HEK293T (cell line): Measurements from ENCODE around the gene AGAP1.

Experiments
- CTCF ChIA-PET: fragments of 350-600 bp; formaldehyde crosslinking; extraction: SDS; loops from one replicate; lab custom pipeline; 2021; ENCODE audit warnings: antibody characterized with exemption, inconsistent platforms; lab: Yijun Ruan, JAX
- POLR2A ChIA-PET: fragments of 350-600 bp; formaldehyde crosslinking; extraction: SDS; loops from one replicate; lab custom pipeline; 2020; ENCODE audit warnings: antibody characterized with exemption, inconsistent platforms; lab: Yijun Ruan, JAX
- DNase-seq: peaks from one replicate; pipeline ENCODE4 v3.0.0; 2012; ENCODE audit warnings: mixed read lengths; ENCODE audit errors: extremely low spot score
- ARNT ChIP-seq: fragments of 450-650 bp; IDR thresholded peaks from 2 replicates; pipeline ENCODE4 v1.6.1; 2017; ENCODE audit warnings: mild to moderate bottlenecking
- BHLHE40 ChIP-seq: fragments of 450-650 bp; IDR thresholded peaks from 2 replicates; pipeline ENCODE4 v1.6.1; 2016; ENCODE audit warnings: mild to moderate bottlenecking, moderate library complexity, borderline replicate concordance
- CTBP1 ChIP-seq: fragments of 450-650 bp; IDR thresholded peaks from 2 replicates; pipeline ENCODE4 v1.6.1; 2016; ENCODE audit warnings: borderline replicate concordance
- ELF4 ChIP-seq: fragments of 450-650 bp; IDR thresholded peaks from 2 replicates; pipeline ENCODE4 v1.6.1; 2017; ENCODE audit warnings: antibody characterized with exemption
- FOXA1 ChIP-seq: fragments of 450-650 bp; IDR thresholded peaks from 2 replicates; pipeline ENCODE4 v1.6.1; 2016; ENCODE audit warnings: mild to moderate bottlenecking
- FOXK2 ChIP-seq: fragments of 450-650 bp; IDR thresholded peaks from 2 replicates; pipeline ENCODE4 v1.6.1; 2016; ENCODE audit warnings: mild to moderate bottlenecking
- FOXM1 ChIP-seq: fragments of 450-650 bp; IDR thresholded peaks from 2 replicates; pipeline ENCODE4 v1.6.1; 2017; ENCODE audit warnings: mild to moderate bottlenecking, borderline replicate concordance
- HDGF ChIP-seq: fragments of 450-650 bp; IDR thresholded peaks from 2 replicates; pipeline ENCODE4 v1.6.1; 2017; ENCODE audit warnings: antibody characterized with exemption, borderline replicate concordance
- L3MBTL2 ChIP-seq: fragments of 450-650 bp; conservative IDR thresholded peaks from 2 replicates; pipeline ENCODE4 v1.6.1; 2016; ENCODE audit warnings: mild to moderate bottlenecking
- LEF1 ChIP-seq: fragments of 450-650 bp; IDR thresholded peaks from 2 replicates; pipeline ENCODE4 v1.6.1; 2017; ENCODE audit warnings: mild to moderate bottlenecking, borderline replicate concordance
- NFRKB ChIP-seq: fragments of 450-650 bp; IDR thresholded peaks from 2 replicates; pipeline ENCODE4 v1.6.1; 2016; ENCODE audit warnings: mild to moderate bottlenecking, moderate library complexity
- PKNOX1 ChIP-seq: fragments of 450-650 bp; IDR thresholded peaks from 2 replicates; pipeline ENCODE4 v1.6.1; 2016
- SP1 ChIP-seq: fragments of 450-650 bp; IDR thresholded peaks from 2 replicates; pipeline ENCODE4 v1.6.1; 2017
- SUZ12 ChIP-seq: fragments of 450-650 bp; IDR thresholded peaks from 2 replicates; pipeline ENCODE4 v1.6.1; 2016; ENCODE audit warnings: mild to moderate bottlenecking
- TARDBP ChIP-seq: fragments of 450-650 bp; IDR thresholded peaks from 2 replicates; pipeline ENCODE4 v1.6.1; 2016
- ZNF384 ChIP-seq: fragments of 450-650 bp; IDR thresholded peaks from 2 replicates; pipeline ENCODE4 v1.6.1; 2016

AGAP1 gene

GRCh38 chr2:236001166-236001828 is 507.5 kb downstream of the AGAP1 start:
- no peak for TF ChIP-seq HDGF
- TF ChIP-seq ZNF384: no peak
- no peak for TF ChIP-seq ARNT
- TF ChIP-seq PKNOX1: no peak
- TF ChIP-seq CTBP1: no peak
- TF ChIP-seq SUZ12: no peak
- no peak for TF ChIP-seq SP1
- POLR2A ChIA-PET: no interaction called here
- DNase-seq: no peak
- CTCF ChIA-PET: no interaction called here

GRCh38 chr2:236001854-236002253 is 508.0 kb downstream of the AGAP1 start:
- no peak for TF ChIP-seq ZNF384
- no peak for TF ChIP-seq BHLHE40
- TF ChIP-seq ARNT: no peak
- TF ChIP-seq FOXA1: no peak
- TF ChIP-seq TARDBP: no peak
- TF ChIP-seq FOXK2: no peak
- no peak for TF ChIP-seq LEF1
- no peak for TF ChIP-seq HDGF
- TF ChIP-seq SUZ12: no peak
- no peak for TF ChIP-seq ELF4
- TF ChIP-seq PKNOX1: no peak
- no peak for TF ChIP-seq FOXM1
- no peak for TF ChIP-seq CTBP1
- no peak for TF ChIP-seq L3MBTL2
- TF ChIP-seq NFRKB: no peak
- TF ChIP-seq SP1: no peak
- ChIA-PET POLR2A (no interaction called here), CTCF (no interaction called here)
- no peak for DNase-seq

- no peak for DNase-seq
- CTCF ChIA-PET: no interaction called here
- POLR2A ChIA-PET: no interaction called here
- TF ChIP-seq FOXA1 (no peak), CTBP1 (no peak), PKNOX1 (no peak), ARNT (no peak), ZNF384 (no peak), NFRKB (no peak), TARDBP (no peak), FOXK2 (no peak), FOXM1 (no peak), HDGF (no peak), BHLHE40 (no peak), L3MBTL2 (no peak), ELF4 (no peak), SP1 (no peak), SUZ12 (no peak), LEF1 (no peak)
Measured at GRCh38 chr2:236008006-236008405, 514.2 kb downstream of the AGAP1 start.

GRCh38 chr2:236008857-236009256 is 515.0 kb downstream of the AGAP1 start:
- ChIA-PET POLR2A (no interaction called here), CTCF (no interaction called here)
- TF ChIP-seq ZNF384: no peak
- no peak for TF ChIP-seq PKNOX1
- no peak for TF ChIP-seq SUZ12
- no peak for TF ChIP-seq SP1
- TF ChIP-seq LEF1: no peak
- TF ChIP-seq FOXK2: no peak
- TF ChIP-seq FOXM1: no peak
- TF ChIP-seq ARNT: no peak
- no peak for TF ChIP-seq L3MBTL2
- no peak for TF ChIP-seq BHLHE40
- TF ChIP-seq CTBP1: no peak
- no peak for TF ChIP-seq HDGF
- no peak for TF ChIP-seq ELF4
- TF ChIP-seq TARDBP: no peak
- TF ChIP-seq FOXA1: no peak
- TF ChIP-seq NFRKB: no peak
- no peak for DNase-seq

- TF ChIP-seq TARDBP (no peak), PKNOX1 (no peak), FOXM1 (no peak), LEF1 (no peak), SUZ12 (no peak), ELF4 (no peak), ARNT (no peak), SP1 (no peak), FOXA1 (no peak), L3MBTL2 (no peak), CTBP1 (no peak), HDGF (no peak), FOXK2 (no peak), ZNF384 (no peak), NFRKB (no peak), BHLHE40 (no peak)
- DNase-seq: no peak
- CTCF ChIA-PET: interaction anchor here (0.6 kb wide), 1 partner anchor 978 kb away, joined by 3 read pairs; no protein-coding TSS in a partner anchor
- POLR2A ChIA-PET: no interaction called here
Measured at GRCh38 chr2:236010920-236011685, 517.3 kb downstream of the AGAP1 start.
